WTC11 (cell line): ENCODE measurements around the gene TAF5L. TPM values are rescaled to one million over a fixed set of nuclear protein-coding genes. Genes with fewer than 3 reads are reported as not detected.

Experiments used
- ATAC-seq: fragments of 200-7000 bp; cut with Tn5 transposase; 2 replicates; pipeline ENCODE4 v1.10.0; 2021; ENCODE audit warnings: mild to moderate bottlenecking, moderate library complexity
- CTCF ChIA-PET: fragments of 300-600 bp; sonication (Branson Sonifier 250); formaldehyde crosslinking; loops from one replicate; lab custom pipeline; 2021; ENCODE audit warnings: antibody characterized with exemption; lab: Charles Lee
- POLR2A ChIA-PET: fragments of 350-600 bp; sonication (Branson Sonifier 250); formaldehyde crosslinking; loops from one replicate; lab custom pipeline; 2021; ENCODE audit warnings: antibody characterized with exemption; lab: Charles Lee
- DNase-seq: peaks from one replicate; pipeline ENCODE4 v3.0.0; 2021; ENCODE audit warnings: low spot score
- H3K27ac Mint-ChIP-seq: 2 replicates; pipeline ENCODE4 v1.8.0; 2021; ENCODE audit warnings: mixed read lengths
- H3K27me3 Mint-ChIP-seq: 2 replicates; pipeline ENCODE4 v1.8.0; 2021; ENCODE audit warnings: low read depth, mild to moderate bottlenecking, moderate library complexity, mixed read lengths
- H3K36me3 Mint-ChIP-seq: 2 replicates; pipeline ENCODE4 v1.8.0; 2021; ENCODE audit warnings: mixed read lengths
- H3K4me1 Mint-ChIP-seq: 2 replicates; pipeline ENCODE4 v1.8.0; 2022; ENCODE audit warnings: mixed read lengths
- H3K4me3 Mint-ChIP-seq: 2 replicates; pipeline ENCODE4 v1.8.0; 2021; ENCODE audit warnings: mild to moderate bottlenecking, moderate library complexity, mixed read lengths
- H3K9me3 Mint-ChIP-seq: 2 replicates; pipeline ENCODE4 v1.8.0; 2021; ENCODE audit warnings: mixed read lengths
- CREB1 ChIP-seq: sonication (generic); formaldehyde crosslinking; IDR thresholded peaks from 2 replicates; pipeline ENCODE4 v1.8.0; 2023; ENCODE audit warnings: mild to moderate bottlenecking, missing genetic modification reagents
- GABPB1 ChIP-seq: sonication (generic); formaldehyde crosslinking; IDR thresholded peaks from 2 replicates; pipeline ENCODE4 v1.8.1; 2023; ENCODE audit warnings: mild to moderate bottlenecking, missing genetic modification reagents
- JAZF1 ChIP-seq: fragments of 250-450 bp; sonication (Bioruptor Pico); IDR thresholded peaks from 2 replicates; pipeline ENCODE4 v1.9.0; 2021; ENCODE audit warnings: moderate library complexity, mild to moderate bottlenecking, inconsistent platforms
- NFE2L1 ChIP-seq: sonication (generic); formaldehyde crosslinking; IDR thresholded peaks from 2 replicates; pipeline ENCODE4 v1.8.1; 2023; ENCODE audit warnings: missing genetic modification reagents
- NR3C1 ChIP-seq: sonication (generic); formaldehyde crosslinking; conservative IDR thresholded peaks from 2 replicates; pipeline ENCODE4 v1.8.1; 2023; ENCODE audit warnings: low read depth, mild to moderate bottlenecking, missing genetic modification reagents
- TEAD1 ChIP-seq: sonication (generic); formaldehyde crosslinking; IDR thresholded peaks from 2 replicates; pipeline ENCODE4 v1.8.0; 2022; ENCODE audit warnings: mild to moderate bottlenecking, missing genetic modification reagents
- ZNF263 ChIP-seq: sonication (generic); formaldehyde crosslinking; IDR thresholded peaks from 2 replicates; pipeline ENCODE4 v1.8.1; 2022; ENCODE audit warnings: low read depth, mild to moderate bottlenecking, moderate library complexity, missing genetic modification reagents
- ZNF416 ChIP-seq: fragments of 250-450 bp; sonication (Bioruptor Pico); IDR thresholded peaks from 2 replicates; pipeline ENCODE4 v1.9.0; 2021; ENCODE audit warnings: mild to moderate bottlenecking, inconsistent platforms
- total RNA-seq: library from RNA; stranded (reverse); gene quantifications from 3 replicates; pipeline ENCODE4 v1.2.3, GENCODE V29; 2021
- TF ChIP-seq, protein P1 (sequence below): sonication (generic); formaldehyde crosslinking; IDR thresholded peaks from 2 replicates; pipeline ENCODE4 v1.8.0; 2023; ENCODE audit warnings: missing genetic modification reagents, mild to moderate bottlenecking, borderline replicate concordance
- TF ChIP-seq, protein P2 (sequence below): fragments of 250-450 bp; sonication (Bioruptor Pico); IDR thresholded peaks from 2 replicates; pipeline ENCODE4 v1.9.0; 2021; ENCODE audit warnings: mild to moderate bottlenecking
- TF ChIP-seq, protein P3 (sequence below): sonication (generic); formaldehyde crosslinking; IDR thresholded peaks from 2 replicates; pipeline ENCODE4 v1.8.1; 2022; ENCODE audit warnings: mild to moderate bottlenecking, missing genetic modification reagents, moderate library complexity, borderline replicate concordance
- TF ChIP-seq, protein P4 (sequence below): fragments of 200-600 bp; IDR thresholded peaks from 2 replicates; pipeline ENCODE4 v1.8.0; 2022; ENCODE audit warnings: antibody characterized with exemption
- TF ChIP-seq, protein P5 (sequence below): sonication (generic); formaldehyde crosslinking; IDR thresholded peaks from 2 replicates; pipeline ENCODE4 v1.8.0; 2022; ENCODE audit warnings: mild to moderate bottlenecking, missing genetic modification reagents
- TF ChIP-seq, protein P6 (sequence below): sonication (generic); formaldehyde crosslinking; IDR thresholded peaks from 2 replicates; pipeline ENCODE4 v1.8.0; 2022; ENCODE audit warnings: mild to moderate bottlenecking, missing genetic modification reagents
- TF ChIP-seq, protein P7 (sequence below): fragments of 250-450 bp; sonication (Bioruptor Pico); IDR thresholded peaks from 2 replicates; pipeline ENCODE4 v1.9.0; 2021; ENCODE audit warnings: moderate library complexity, mild to moderate bottlenecking, inconsistent platforms, borderline replicate concordance
- TF ChIP-seq, protein P8 (sequence below): sonication (generic); formaldehyde crosslinking; IDR thresholded peaks from 2 replicates; pipeline ENCODE4 v1.8.1; 2022; ENCODE audit warnings: low read depth, mild to moderate bottlenecking, moderate library complexity, missing genetic modification reagents, borderline replicate concordance
- TF ChIP-seq, protein P9 (sequence below): sonication (generic); formaldehyde crosslinking; IDR thresholded peaks from 2 replicates; pipeline ENCODE4 v1.8.0; 2022; ENCODE audit warnings: mild to moderate bottlenecking, missing genetic modification reagents
- TF ChIP-seq, protein P10 (sequence below): sonication (generic); formaldehyde crosslinking; IDR thresholded peaks from 2 replicates; pipeline ENCODE4 v1.8.1; 2022; ENCODE audit warnings: missing genetic modification reagents, borderline replicate concordance
- TF ChIP-seq, protein P11 (sequence below): sonication (generic); formaldehyde crosslinking; IDR thresholded peaks from 2 replicates; pipeline ENCODE4 v1.8.1; 2023; ENCODE audit warnings: mild to moderate bottlenecking, missing genetic modification reagents, moderate library complexity

The TAF5L gene
- total RNA-seq, 1 experiment from 2014 or later: 23.8 TPM

DNA sequence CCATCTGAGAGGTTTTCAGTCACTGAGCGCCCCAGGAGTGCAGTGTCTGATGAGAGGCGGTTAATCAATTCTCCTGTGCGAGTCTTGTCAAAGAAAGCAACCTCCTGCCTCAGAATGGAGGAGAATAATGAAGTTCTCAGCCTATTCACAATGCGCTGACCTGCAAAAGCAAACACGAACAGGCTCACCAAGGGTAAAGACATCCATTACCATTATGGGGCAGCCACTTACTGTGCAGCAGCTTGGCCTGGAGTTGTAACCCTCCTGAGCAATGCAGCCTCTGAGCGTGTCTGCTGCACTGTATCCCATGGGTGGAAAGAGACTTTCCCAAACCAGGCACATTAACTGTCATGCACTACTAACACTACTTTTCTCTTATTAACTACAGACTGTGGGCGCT lies 78.4 kb downstream of the TAF5L start:
- DNase-seq (no peak), ATAC-seq (no peak)
- Mint-ChIP-seq H3K4me1 (no peaks in the 10 kb centered on the region), H3K4me3 (no peak overlapping the region), H3K9me3 (no peaks in the 10 kb centered on the region), H3K27me3 (no peaks in the 10 kb centered on the region), H3K36me3 (peaks cover 14% of the 10 kb centered on the region; the same call in 1 of the 2 replicates), H3K27ac (no peak overlapping the region)
- ChIA-PET POLR2A (no interaction called here), CTCF (interaction anchor here (0.7 kb wide), 1 partner anchor 11 kb away, joined by 3 read pairs; no protein-coding TSS in a partner anchor)
- TF ChIP-seq, protein P1, sequence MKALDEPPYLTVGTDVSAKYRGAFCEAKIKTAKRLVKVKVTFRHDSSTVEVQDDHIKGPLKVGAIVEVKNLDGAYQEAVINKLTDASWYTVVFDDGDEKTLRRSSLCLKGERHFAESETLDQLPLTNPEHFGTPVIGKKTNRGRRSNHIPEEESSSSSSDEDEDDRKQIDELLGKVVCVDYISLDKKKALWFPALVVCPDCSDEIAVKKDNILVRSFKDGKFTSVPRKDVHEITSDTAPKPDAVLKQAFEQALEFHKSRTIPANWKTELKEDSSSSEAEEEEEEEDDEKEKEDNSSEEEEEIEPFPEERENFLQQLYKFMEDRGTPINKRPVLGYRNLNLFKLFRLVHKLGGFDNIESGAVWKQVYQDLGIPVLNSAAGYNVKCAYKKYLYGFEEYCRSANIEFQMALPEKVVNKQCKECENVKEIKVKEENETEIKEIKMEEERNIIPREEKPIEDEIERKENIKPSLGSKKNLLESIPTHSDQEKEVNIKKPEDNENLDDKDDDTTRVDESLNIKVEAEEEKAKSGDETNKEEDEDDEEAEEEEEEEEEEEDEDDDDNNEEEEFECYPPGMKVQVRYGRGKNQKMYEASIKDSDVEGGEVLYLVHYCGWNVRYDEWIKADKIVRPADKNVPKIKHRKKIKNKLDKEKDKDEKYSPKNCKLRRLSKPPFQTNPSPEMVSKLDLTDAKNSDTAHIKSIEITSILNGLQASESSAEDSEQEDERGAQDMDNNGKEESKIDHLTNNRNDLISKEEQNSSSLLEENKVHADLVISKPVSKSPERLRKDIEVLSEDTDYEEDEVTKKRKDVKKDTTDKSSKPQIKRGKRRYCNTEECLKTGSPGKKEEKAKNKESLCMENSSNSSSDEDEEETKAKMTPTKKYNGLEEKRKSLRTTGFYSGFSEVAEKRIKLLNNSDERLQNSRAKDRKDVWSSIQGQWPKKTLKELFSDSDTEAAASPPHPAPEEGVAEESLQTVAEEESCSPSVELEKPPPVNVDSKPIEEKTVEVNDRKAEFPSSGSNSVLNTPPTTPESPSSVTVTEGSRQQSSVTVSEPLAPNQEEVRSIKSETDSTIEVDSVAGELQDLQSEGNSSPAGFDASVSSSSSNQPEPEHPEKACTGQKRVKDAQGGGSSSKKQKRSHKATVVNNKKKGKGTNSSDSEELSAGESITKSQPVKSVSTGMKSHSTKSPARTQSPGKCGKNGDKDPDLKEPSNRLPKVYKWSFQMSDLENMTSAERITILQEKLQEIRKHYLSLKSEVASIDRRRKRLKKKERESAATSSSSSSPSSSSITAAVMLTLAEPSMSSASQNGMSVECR (CRISPR knock-in tag): no peak
- TF ChIP-seq, protein P2, sequence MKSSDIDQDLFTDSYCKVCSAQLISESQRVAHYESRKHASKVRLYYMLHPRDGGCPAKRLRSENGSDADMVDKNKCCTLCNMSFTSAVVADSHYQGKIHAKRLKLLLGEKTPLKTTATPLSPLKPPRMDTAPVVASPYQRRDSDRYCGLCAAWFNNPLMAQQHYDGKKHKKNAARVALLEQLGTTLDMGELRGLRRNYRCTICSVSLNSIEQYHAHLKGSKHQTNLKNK (CRISPR knock-in tag): no peak
- TF ChIP-seq TEAD1: no peak
- TF ChIP-seq, protein P3, sequence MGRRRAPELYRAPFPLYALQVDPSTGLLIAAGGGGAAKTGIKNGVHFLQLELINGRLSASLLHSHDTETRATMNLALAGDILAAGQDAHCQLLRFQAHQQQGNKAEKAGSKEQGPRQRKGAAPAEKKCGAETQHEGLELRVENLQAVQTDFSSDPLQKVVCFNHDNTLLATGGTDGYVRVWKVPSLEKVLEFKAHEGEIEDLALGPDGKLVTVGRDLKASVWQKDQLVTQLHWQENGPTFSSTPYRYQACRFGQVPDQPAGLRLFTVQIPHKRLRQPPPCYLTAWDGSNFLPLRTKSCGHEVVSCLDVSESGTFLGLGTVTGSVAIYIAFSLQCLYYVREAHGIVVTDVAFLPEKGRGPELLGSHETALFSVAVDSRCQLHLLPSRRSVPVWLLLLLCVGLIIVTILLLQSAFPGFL: no peak
- TF ChIP-seq, protein P4, sequence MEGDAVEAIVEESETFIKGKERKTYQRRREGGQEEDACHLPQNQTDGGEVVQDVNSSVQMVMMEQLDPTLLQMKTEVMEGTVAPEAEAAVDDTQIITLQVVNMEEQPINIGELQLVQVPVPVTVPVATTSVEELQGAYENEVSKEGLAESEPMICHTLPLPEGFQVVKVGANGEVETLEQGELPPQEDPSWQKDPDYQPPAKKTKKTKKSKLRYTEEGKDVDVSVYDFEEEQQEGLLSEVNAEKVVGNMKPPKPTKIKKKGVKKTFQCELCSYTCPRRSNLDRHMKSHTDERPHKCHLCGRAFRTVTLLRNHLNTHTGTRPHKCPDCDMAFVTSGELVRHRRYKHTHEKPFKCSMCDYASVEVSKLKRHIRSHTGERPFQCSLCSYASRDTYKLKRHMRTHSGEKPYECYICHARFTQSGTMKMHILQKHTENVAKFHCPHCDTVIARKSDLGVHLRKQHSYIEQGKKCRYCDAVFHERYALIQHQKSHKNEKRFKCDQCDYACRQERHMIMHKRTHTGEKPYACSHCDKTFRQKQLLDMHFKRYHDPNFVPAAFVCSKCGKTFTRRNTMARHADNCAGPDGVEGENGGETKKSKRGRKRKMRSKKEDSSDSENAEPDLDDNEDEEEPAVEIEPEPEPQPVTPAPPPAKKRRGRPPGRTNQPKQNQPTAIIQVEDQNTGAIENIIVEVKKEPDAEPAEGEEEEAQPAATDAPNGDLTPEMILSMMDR: no peak
- TF ChIP-seq GABPB1 (CRISPR knock-in tag): no peak
- TF ChIP-seq, protein P5, sequence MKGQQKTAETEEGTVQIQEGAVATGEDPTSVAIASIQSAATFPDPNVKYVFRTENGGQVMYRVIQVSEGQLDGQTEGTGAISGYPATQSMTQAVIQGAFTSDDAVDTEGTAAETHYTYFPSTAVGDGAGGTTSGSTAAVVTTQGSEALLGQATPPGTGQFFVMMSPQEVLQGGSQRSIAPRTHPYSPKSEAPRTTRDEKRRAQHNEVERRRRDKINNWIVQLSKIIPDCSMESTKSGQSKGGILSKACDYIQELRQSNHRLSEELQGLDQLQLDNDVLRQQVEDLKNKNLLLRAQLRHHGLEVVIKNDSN (CRISPR knock-in tag): no peak
- TF ChIP-seq, protein P6, sequence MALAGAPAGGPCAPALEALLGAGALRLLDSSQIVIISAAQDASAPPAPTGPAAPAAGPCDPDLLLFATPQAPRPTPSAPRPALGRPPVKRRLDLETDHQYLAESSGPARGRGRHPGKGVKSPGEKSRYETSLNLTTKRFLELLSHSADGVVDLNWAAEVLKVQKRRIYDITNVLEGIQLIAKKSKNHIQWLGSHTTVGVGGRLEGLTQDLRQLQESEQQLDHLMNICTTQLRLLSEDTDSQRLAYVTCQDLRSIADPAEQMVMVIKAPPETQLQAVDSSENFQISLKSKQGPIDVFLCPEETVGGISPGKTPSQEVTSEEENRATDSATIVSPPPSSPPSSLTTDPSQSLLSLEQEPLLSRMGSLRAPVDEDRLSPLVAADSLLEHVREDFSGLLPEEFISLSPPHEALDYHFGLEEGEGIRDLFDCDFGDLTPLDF (CRISPR knock-in tag): no peak
- TF ChIP-seq, protein P7, sequence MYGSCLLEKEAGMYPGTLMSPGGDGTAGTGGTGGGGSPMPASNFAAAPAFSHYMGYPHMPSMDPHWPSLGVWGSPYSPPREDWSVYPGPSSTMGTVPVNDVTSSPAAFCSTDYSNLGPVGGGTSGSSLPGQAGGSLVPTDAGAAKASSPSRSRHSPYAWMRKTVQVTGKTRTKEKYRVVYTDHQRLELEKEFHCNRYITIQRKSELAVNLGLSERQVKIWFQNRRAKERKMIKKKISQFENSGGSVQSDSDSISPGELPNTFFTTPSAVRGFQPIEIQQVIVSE (CRISPR knock-in tag): no peak
- TF ChIP-seq CREB1 (CRISPR knock-in tag): no peak

DNA sequence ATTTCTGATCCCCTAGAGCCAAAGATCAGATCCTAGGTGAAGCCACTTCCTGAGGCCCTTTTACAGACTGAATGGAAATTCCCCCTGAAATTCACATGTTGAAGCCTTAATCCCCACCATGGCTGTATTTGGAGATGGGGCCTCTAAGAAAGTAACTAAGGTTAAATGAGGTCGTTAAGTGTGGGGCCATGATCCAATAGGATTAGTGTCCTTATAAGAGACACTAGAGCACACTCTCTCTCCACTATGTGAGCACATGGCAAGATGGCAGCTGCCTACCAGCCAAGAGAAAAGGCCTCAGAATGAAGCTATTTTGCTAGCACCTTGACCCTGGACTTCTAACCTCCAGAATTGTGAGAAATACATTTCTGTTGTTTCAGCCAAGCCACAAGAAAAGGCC lies 81.3 kb downstream of the TAF5L start:
- ChIA-PET POLR2A (no interaction called here), CTCF (no interaction called here)
- Mint-ChIP-seq H3K9me3 (no peaks in the 10 kb centered on the region), H3K27me3 (no peaks in the 10 kb centered on the region), H3K4me1 (no peaks in the 10 kb centered on the region), H3K27ac (no peak overlapping the region), H3K36me3 (peaks cover 18% of the 10 kb centered on the region; the same call in 1 of the 2 replicates), H3K4me3 (no peak overlapping the region)
- DNase-seq (no peak), ATAC-seq (no peak)
- TF ChIP-seq, protein P8, sequence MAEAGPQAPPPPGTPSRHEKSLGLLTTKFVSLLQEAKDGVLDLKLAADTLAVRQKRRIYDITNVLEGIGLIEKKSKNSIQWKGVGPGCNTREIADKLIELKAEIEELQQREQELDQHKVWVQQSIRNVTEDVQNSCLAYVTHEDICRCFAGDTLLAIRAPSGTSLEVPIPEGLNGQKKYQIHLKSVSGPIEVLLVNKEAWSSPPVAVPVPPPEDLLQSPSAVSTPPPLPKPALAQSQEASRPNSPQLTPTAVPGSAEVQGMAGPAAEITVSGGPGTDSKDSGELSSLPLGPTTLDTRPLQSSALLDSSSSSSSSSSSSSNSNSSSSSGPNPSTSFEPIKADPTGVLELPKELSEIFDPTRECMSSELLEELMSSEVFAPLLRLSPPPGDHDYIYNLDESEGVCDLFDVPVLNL: no peak
- TF ChIP-seq, protein P9, sequence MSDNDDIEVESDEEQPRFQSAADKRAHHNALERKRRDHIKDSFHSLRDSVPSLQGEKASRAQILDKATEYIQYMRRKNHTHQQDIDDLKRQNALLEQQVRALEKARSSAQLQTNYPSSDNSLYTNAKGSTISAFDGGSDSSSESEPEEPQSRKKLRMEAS (CRISPR knock-in tag): no peak
- TF ChIP-seq, protein P5 (CRISPR knock-in tag): no peak
- TF ChIP-seq, protein P10, sequence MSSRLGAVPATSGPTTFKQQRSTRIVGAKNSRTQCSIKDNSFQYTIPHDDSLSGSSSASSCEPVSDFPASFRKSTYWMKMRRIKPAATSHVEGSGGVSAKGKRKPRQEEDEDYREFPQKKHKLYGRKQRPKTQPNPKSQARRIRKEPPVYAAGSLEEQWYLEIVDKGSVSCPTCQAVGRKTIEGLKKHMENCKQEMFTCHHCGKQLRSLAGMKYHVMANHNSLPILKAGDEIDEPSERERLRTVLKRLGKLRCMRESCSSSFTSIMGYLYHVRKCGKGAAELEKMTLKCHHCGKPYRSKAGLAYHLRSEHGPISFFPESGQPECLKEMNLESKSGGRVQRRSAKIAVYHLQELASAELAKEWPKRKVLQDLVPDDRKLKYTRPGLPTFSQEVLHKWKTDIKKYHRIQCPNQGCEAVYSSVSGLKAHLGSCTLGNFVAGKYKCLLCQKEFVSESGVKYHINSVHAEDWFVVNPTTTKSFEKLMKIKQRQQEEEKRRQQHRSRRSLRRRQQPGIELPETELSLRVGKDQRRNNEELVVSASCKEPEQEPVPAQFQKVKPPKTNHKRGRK (CRISPR knock-in tag): no peak
- TF ChIP-seq ZNF263 (CRISPR knock-in tag) (no peak), JAZF1 (CRISPR knock-in tag) (no peak), NFE2L1 (CRISPR knock-in tag) (no peak), CREB1 (CRISPR knock-in tag) (no peak), ZNF416 (CRISPR knock-in tag) (no peak), NR3C1 (CRISPR knock-in tag) (no peak)
- TF ChIP-seq, protein P11, sequence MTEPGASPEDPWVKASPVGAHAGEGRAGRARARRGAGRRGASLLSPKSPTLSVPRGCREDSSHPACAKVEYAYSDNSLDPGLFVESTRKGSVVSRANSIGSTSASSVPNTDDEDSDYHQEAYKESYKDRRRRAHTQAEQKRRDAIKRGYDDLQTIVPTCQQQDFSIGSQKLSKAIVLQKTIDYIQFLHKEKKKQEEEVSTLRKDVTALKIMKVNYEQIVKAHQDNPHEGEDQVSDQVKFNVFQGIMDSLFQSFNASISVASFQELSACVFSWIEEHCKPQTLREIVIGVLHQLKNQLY (CRISPR knock-in tag): no peak
